Activated T-cell treated with anti-CD3 and anti-CD28 coated beads, Interleukin-2, amount 50 U/mL, for 1 hour (primary cell): ENCODE measurements around the gene GANC.
"Not testable (repeated sequence)": the region's sequence is repeated elsewhere in the genome, so short reads cannot be mapped to it uniquely, and the experiment has no call there.

Experiments
- DNase-seq: peaks from one replicate; pipeline ENCODE4 v3.0.0-alpha.2; 2020

Gene GANC, protein sequence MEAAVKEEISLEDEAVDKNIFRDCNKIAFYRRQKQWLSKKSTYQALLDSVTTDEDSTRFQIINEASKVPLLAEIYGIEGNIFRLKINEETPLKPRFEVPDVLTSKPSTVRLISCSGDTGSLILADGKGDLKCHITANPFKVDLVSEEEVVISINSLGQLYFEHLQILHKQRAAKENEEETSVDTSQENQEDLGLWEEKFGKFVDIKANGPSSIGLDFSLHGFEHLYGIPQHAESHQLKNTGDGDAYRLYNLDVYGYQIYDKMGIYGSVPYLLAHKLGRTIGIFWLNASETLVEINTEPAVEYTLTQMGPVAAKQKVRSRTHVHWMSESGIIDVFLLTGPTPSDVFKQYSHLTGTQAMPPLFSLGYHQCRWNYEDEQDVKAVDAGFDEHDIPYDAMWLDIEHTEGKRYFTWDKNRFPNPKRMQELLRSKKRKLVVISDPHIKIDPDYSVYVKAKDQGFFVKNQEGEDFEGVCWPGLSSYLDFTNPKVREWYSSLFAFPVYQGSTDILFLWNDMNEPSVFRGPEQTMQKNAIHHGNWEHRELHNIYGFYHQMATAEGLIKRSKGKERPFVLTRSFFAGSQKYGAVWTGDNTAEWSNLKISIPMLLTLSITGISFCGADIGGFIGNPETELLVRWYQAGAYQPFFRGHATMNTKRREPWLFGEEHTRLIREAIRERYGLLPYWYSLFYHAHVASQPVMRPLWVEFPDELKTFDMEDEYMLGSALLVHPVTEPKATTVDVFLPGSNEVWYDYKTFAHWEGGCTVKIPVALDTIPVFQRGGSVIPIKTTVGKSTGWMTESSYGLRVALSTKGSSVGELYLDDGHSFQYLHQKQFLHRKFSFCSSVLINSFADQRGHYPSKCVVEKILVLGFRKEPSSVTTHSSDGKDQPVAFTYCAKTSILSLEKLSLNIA (N-terminal part only)

GRCh38 chr15:42272939-42273899 is at the start of gene GANC, which contains the start of gene TMEM87A:
Gene GANC (plus strand): TSS chr15:42273201. CDS start chr15:42274482, 1,281 bp downstream.
Gene TMEM87A (minus strand): TSS chr15:42273433. CDS start chr15:42273398, 35 bp downstream.
- DNase-seq: peak; percentile 91

DNA sequence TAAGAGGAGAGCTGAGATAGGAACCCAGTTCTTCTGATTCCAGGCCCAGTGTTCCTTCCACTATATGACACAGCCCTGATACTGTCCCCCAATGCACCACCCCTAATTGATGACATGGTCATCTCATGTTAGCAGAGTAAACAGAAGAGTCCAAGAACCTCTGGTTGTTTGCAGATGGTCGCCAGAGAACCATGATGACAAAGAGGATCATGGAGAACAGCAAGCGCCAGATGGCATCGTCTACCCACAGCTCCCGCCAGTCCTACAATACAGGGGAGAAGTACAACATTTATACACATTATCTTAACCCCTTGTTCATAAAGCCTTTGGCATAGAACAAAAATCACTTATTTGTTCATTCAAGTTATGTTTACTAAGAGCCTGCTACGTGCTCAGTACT is 46.4 kb upstream of the GANC start:
- DNase-seq: no peak

DNA sequence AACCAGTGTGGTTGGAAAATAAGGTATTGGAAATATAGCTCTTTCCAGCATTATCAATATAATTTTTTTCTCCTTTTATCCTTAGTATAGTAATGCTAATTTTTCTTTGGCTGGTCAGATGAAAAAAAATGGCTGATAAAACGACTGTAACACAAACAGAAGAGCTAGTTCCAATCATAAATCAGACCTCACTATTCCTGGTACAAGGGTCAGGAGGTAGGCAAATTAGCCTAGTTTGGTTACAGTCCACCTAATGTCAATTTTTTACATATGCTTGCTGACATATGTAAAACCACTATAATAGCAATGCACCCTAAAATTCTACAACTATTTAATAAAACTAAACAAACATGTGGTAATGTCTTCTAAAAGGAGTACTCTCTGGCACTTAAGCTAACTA is 45.0 kb upstream of the GANC start:
- no peak for DNase-seq

GRCh38 chr15:42228981-42229380 is 44.0 kb upstream of the GANC start:
- DNase-seq: not testable (repeated sequence)

DNA sequence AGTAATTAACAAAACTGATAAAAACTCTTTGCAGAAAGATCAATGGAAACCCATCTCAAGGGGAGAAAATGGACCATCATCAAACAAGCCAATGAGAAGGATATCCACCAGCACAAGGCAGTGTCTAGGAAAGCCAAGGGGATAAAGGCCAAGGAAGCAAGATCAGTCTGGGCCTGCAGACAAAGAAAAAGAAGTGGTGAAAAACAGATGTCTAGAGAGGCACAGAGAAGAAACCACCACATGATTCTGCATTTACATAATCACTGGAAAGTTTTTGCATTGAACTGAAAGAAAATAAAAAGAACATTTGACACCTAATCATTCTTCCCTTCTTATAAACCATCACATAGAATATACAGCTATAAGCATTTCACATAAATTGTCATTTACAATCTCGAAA is 41.9 kb upstream of the GANC start:
- no peak for DNase-seq

DNA sequence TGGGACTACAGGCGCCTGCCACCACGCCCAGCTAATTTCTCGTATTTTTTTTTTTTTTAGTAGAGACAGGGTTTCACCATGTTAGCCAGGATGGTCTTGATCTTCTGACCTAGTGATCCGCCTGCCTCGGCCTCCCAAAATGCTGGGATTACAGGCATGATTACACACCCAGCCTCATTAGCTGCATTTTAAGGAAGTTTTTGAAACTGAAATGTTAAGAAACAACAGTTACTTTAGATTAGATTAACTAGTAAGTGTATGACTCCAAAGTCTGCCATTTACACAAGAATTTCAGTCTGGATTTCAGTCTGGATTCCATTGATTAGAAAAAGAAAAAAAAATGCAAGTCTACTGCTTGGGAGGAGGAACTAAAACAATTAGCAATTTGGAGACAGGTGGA is 40.4 kb upstream of the GANC start:
- DNase-seq: no peak

DNA sequence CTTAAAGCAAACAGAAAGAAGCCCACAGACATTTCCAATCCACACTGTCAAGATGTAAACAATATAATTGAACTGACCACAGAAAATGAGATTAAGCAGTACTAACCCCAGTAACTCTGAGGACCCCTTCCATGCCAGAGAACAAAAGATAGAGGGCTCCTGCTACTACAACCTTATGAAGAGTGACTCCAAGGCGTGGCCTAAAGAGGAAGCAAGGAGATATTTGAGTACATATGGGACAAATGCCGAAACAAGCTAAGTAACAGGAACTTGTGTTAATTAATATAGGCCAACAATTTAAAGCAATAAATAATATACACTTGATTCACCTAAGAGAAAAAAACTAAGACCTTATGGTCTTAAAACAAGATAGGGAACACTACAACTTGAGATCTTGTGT is 39.9 kb upstream of the GANC start:
- DNase-seq: no peak

DNA sequence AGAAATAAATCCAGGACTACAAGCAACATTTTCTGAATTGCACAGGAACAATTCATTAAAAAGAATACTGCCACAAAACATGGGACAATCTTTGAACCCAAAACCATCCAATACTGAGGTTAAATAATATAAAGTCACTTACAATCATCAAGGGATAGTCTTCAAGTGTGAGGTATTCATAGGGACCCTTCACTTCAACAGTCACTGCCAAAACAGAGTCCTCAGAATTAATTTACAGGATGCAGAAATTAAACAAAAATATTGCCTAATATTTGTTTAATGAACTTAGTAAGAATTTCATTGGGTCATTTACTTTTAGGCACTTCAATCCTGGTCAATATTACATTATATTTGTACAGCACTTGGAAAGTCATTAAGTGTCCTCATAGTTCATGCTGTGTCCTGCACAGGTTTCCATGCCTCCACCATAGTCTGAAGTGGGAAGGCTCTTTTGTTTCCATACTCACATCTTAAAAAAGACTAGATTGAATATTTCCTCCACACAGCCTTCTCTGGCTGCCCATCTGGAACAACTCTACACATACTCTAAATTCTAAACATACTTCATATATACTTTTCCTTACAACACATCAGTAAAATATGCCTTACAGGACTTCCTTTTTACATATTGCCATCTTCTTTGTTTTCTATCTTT is 33.3 kb upstream of the GANC start:
- DNase-seq: no peak

DNA sequence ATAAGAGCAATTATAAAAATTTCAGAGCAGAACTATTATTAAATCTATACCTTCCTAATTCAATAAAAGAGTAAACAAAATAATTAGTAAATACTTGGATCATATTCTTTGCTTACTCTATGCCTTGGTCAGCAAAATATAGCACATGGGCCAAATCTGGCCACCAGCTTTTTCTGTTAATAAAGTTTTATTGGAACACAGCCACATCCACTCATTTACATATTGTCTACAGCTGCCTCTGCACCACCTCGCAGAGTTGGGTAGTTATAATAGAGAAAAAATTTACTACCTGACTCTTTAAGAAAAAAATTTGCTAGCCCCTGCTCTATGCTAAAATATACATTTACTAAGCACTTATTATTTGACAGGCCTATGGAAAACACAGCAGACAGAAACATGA is 32.2 kb upstream of the GANC start:
- DNase-seq: no peak

- DNase-seq: no peak
Observed at GRCh38 chr15:42253300-42253699, 19.7 kb upstream of the GANC start.

- no peak for DNase-seq
Observed at GRCh38 chr15:42264795-42265194, 8.2 kb upstream of the GANC start.

GRCh38 chr15:42267286-42267685 is 5.7 kb upstream of the GANC start:
- DNase-seq: no peak

DNA sequence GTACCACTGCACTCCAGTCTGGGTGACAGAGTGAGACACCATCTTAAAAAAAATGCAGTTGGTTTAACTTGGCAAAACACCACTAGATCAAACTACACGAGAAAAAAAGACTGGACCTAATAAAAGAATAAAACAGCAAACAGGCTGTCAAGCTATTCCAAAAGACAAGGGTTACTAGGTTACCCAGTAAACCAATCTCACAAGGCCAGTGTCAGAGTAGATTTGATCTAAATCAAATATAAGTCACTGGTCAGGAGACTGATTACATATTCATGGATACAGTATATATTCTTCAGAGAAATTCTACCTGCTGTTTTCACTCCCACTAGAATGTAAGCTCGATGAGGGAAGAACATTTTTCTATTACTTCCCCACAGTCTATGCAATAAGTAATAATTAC is 2.5 kb upstream of the GANC start:
- DNase-seq: no peak

GRCh38 chr15:42270996-42271395 is 2.0 kb upstream of the GANC start:
- DNase-seq: no peak

DNA sequence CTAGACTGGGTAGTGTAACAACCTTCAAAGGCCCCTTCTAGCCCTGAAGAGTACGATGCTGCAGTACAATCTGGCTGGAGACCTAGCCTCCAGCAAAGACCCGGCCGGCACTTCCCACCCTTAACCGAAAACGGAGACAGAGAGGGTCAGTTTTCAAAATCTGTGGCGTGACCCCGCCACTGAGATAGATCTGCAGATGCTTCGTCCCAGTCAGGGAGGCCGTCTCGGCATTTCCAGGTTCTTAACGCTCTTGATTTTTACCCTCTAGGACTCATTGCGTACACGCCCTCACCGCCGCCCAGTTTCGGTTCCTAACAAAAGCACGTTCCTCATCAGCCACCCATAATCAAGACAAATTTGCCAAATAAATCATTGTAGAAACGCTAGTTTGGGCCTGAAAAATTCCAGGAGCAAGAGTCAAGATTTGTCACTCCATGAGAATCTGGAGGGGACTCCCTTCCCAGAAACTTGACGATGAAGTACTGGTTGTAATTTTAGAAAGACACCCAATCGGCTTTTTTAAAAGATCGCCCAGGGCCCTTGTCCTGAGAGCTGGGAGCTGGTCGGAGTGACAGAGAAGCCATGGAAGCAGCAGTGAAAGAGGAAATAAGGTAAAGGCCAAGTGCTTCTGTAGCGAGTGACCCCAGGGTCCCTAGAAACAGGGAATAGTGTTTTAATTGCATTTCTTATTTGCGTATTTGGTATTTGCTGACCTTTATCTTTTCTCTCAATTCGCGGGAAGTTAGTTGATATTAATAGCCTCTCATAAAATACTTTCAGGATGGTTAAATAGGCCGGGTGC is 1.1 kb downstream of the GANC start:
- DNase-seq: peak; percentile 66

DNA sequence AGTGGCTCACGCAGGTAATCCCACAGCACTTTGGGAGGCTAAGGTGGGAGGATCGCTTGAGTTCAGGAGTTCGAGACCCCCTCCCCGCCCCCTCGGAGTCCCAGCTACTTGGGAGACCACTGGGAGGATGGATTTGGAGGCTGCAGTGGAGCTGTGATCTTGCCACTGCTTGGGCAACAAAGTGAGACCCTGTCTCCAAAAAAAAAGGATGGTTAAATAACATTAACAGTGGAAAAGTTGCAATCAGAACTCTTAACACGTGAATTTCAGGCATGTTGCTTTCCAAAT is 1.6 kb downstream of the GANC start:
- no peak for DNase-seq

DNA sequence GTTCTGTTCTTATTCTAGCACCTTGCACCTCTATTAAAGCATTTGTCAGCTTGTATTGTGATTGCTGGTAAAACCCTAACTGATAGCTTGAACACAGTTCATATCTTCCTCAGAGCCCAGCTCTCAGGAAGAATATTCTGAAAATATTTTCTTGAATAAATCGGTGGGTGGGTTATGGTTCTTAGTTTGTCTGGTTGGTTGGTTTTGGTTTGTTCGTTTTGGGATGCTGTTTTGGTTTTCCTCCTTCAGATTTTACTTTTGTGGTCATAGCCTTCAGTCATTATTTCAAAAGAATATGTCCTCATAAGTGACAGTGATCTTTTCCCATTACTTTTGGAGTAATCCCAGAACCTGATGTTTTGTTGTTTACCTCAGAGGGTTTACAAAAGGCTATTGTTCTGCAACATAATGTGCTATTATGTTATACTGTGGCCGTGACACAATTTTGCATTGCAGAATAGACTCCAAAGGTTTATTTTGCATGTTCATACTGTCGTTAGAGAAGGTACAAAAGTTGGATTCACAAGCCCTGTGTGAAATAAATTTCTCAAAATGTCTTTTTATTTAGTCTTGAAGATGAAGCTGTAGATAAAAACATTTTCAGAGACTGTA is 2.9 kb downstream of the GANC start:
- DNase-seq: no peak

GRCh38 chr15:42276762-42277161 is 3.8 kb downstream of the GANC start:
- DNase-seq: no peak

GRCh38 chr15:42279234-42279723 is 6.3 kb downstream of the GANC start:
- DNase-seq: no peak

DNA sequence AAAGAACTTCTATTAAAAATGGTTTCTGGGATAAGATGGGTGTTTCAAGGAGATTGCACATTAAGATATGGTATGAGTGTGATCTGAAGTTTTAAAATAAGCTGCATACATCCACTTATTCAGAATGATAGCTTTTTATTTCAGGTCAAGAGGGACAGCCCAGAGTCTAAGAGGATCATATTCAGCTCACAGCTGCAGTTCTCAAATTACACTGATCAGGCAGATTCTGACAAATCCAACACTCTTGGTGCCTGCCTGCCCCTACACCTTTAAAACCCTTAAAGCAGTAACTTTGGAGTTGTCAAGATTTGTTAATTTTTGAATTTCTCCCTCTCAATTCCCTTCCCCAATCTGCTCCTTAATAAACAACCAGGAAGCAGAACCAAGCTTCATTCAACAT is 9.3 kb downstream of the GANC start:
- no peak for DNase-seq

DNA sequence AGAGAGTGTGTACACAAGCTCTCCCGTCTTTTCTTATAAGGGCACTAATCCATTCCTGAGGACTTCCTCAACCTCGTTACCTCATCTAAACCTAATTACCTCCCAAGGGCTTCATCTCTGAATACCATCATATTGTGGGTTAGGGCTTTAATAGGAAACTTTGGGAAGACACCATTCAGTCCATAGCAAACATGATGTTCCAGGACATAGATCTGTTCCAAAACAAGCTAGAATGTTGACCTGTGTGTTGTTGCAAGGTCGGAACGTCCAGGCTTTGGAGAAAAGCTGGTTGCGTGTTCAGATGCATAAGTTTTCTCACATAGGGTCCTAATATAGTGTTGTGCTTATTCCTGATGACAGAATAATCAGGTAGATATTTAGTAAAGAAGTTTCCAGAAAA is 9.9 kb downstream of the GANC start:
- DNase-seq: no peak
